Stimulated activated naive CD4-positive, alpha-beta T cell treated with Interleukin-2 at 50 U/mL for 16 hours (primary cell): Measurements from ENCODE around the gene SLC2A6.

Experiments
- DNase-seq: peaks from one replicate; lab custom pipeline; 2025; lab: John Stamatoyannopoulos, UW

The SLC2A6 gene

GRCh38 chr9:133496861-133497842 lies 18.3 kb upstream of the SLC2A6 start:
- DNase-seq = no peak

GRCh38 chr9:133495327-133496293 lies 16.7 kb upstream of the SLC2A6 start:
- DNase-seq = no peak

GRCh38 chr9:133494636-133495326 lies 15.9 kb upstream of the SLC2A6 start:
- DNase-seq = no peak

GRCh38 chr9:133493845-133494540 lies 15.1 kb upstream of the SLC2A6 start:
- DNase-seq = no peak

GRCh38 chr9:133493428-133493827 lies 14.5 kb upstream of the SLC2A6 start:
- no peak for DNase-seq

GRCh38 chr9:133492061-133493021 lies 13.4 kb upstream of the SLC2A6 start:
- DNase-seq = no peak

- no peak for DNase-seq
Observed at GRCh38 chr9:133491656-133491925, 12.7 kb upstream of the SLC2A6 start.

- no peak for DNase-seq
Observed at GRCh38 chr9:133490865-133491655, 12.2 kb upstream of the SLC2A6 start.

GRCh38 chr9:133490201-133490681 lies 11.3 kb upstream of the SLC2A6 start:
- DNase-seq = no peak

GRCh38 chr9:133489253-133490190 lies 10.6 kb upstream of the SLC2A6 start:
- no peak for DNase-seq

GRCh38 chr9:133488686-133489252 lies 9.9 kb upstream of the SLC2A6 start:
- no peak for DNase-seq

- no peak for DNase-seq
Observed at GRCh38 chr9:133487331-133487725, 8.4 kb upstream of the SLC2A6 start.

GRCh38 chr9:133485531-133486260 lies 6.8 kb upstream of the SLC2A6 start:
- DNase-seq = no peak

- no peak for DNase-seq
Observed at GRCh38 chr9:133484671-133485437, 6.0 kb upstream of the SLC2A6 start.

GRCh38 chr9:133483611-133484010 lies 4.7 kb upstream of the SLC2A6 start:
- no peak for DNase-seq
